GM21390 (cell line): Measurements from ENCODE around the gene ENDOD1.

ENCODE experiments used
- ATAC-seq: cut with Tn5 transposase; IDR thresholded peaks from one replicate; pipeline ENCODE4 v1.9.1; 2021; ENCODE audit not compliant: unreplicated experiment

Gene ENDOD1

DNA sequence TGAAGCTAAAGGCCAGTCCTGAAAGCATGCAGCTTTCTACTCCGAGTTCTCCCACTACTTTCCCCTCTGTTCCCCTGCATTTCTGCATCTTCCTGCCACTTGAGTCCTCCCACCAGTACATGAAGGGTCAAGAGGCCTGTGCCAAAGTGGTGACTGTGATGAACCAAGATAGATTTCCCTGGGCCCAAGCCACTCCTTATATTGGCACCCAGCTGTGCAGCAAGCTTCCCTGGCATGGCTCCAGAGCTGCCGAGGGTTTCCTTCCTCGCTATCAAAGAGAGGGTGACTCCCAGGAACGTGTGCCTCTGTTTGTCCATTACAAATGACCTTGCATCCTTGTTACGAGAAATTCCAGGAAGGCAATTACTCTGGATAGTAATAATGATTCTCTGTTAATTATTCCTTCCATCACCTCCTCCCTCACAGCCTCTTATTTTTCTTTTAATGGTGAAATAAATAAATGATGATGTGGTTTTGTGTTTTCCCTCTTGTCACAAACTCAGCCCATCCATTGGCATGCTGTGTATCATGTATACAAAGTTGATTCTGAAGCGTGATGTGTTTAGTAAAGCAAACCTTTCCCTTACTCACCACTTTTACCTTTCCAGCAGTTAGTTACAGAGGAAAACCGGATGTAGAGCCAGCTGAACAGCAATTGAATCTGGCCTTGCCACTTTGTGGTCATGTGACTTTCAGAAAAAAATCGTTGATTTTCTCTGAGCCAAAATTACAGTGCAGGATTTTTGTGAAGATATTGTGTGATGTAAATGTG is 14.7 kb upstream of the ENDOD1 start:
- no peak for ATAC-seq

DNA sequence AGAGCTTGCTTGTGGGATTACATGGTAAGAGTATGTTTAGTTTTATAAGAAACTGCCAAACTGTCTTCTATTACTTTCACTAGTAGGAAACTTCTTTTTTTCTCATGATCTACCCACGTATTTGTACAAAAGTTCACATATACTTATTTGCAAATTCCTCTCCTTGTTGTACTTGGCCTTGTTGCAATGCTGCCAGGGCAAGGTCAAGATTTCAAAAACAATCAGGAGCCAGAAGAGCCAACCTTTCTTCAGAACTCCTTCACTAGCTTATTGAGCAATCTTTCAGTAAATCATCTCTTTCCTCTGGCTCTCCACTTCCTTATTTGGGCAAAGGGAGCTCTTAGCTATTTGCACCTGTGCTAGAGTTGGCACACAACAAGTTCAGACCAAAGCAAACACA is 13.2 kb upstream of the ENDOD1 start:
- peak; percentile 57 for ATAC-seq

DNA sequence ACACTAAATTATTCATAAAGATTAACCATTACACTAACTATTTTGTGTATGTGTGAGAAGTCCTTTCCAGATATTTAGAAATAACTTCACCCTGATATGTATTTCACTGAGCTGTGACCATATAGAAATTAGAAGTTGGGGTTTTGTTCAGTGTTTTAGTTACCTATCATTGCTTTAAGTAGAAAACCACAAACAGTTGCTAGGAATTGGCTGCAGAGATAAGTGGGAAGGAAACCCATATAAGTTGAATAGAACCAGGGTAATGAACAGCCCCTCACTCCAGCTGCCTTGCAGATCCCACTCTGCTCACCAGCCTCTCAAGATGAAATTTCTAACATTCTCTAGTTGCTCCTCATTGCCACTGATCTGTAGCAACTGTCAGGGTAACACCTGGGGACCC is 12.7 kb upstream of the ENDOD1 start:
- no peak for ATAC-seq

DNA sequence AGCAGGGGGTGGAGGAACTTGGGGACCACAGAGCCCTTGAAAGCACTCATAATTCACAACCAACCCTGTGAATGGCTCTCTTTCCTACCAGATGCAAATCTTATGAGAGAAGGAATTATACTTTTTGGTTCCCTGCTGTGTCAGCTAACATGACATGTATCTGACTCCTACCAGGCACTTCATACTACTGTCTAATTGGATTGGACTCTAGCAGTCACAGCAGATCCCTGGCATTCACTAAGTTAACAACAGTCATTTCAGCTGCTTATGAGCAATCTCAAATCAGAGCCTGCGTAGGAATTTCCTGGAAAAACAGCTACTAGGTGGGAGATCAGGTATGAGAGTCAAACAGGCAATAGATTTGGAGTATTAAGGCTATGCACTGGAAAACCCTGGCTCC is 11.1 kb upstream of the ENDOD1 start:
- no peak for ATAC-seq

DNA sequence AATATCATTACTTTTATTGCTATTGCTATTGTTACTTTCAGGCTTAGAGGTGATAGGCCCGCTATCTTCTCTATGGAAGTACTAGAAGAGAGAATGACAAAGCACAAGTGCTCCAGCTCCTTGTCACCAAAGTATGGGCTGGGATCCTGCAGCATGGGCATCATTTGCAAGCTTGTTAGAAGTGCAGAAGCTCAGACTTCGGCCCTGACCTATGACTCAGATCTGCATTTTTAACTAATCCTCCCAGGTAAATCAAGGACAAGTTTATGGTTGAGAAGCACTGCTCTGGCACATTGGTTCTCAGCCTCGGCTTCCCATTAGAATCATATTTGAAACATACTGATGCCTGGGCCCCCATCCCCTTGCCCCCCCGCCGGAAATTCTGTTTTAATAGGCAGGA is 8.6 kb upstream of the ENDOD1 start:
- no peak for ATAC-seq

DNA sequence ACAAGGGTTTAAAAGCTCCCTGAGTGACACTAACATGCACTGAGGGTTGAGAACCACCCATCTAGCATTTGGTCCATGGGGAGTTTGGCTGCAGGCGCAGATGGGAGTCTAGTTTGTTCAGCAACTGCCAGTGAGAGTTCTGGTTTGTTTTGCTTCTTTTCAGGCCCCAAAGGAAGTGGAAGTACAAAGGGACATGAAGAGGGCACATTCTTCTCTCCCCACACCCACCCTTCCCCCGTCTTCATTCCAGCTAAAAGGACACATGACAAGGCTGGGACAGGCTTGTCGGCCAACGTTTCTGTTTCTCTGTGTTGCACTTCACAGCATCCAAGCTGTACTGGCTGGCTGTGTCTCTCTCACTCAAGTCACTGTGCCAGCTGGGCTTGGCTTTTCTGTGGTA is 8.2 kb upstream of the ENDOD1 start:
- no peak for ATAC-seq

DNA sequence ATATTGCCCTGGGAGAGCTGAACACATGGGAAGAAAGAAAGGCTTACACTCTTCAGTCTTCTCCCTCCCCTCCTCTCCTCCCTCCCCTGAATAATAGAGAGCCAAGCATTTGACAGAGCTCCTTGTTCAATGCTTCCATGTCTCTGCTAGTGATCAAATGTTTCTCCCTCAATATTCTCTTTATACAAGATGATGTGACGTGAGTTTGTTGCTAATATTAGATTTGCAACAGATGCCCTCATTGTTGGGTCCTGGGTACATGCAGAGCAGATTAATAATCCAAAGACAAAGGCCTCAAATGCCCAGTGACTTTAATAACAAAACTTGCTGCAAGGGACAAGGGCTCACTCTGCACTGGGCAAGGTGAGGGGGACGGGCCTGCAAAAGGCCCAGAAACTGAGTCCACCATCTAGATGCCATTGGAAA is 7.1 kb upstream of the ENDOD1 start:
- ATAC-seq: no peak

DNA sequence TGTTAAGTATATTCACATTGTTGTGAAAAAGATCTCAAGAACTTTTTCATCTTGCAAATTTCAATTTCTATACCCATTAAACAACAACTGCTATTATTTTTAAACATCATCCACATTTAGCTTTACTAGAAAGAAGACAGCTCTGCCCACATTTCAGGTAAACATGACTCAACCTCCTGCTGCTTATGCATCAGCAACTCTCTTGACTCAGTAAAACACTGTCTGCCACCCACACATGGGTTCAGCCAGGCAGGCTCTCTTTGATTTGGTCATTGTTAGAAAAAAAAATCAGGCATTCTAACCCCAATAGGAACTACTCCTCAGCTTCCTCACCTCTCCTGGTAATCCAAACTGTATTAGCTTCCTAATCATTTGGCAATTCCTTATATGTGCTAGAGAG is 5.1 kb upstream of the ENDOD1 start:
- ATAC-seq: no peak

DNA sequence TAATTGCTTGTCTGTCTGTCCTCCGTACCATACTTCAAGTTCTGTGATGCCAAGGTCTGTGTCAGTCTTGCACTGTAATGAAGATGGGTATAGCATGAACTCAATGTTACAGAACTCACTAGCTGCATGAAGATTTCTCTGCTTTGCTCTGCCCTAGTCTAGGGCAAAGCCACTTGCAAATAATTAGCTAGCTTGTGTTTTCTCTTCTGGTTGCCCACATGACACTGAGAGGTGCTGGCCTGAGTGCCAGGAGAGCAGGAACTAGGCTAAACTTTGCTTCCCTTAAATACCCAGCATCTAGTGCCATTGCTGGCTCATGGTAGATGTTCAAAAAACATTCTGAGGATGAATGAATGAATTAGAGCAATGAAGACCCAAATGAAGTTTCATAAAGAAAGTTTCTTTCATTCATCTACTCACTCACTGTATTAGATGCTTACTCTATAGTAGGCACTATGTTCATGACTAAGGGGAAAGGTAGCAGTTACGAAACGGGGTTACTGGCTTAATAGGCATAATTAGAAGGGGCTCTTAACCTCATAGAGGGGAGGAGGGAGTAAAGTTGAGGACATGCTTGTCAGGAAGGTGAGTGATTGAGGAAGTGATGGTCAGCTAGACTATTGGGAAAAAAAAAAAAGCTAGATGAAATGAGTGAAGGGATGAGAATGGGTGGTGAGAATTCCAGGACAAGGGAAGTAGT is 4.4 kb upstream of the ENDOD1 start:
- ATAC-seq: no peak

DNA sequence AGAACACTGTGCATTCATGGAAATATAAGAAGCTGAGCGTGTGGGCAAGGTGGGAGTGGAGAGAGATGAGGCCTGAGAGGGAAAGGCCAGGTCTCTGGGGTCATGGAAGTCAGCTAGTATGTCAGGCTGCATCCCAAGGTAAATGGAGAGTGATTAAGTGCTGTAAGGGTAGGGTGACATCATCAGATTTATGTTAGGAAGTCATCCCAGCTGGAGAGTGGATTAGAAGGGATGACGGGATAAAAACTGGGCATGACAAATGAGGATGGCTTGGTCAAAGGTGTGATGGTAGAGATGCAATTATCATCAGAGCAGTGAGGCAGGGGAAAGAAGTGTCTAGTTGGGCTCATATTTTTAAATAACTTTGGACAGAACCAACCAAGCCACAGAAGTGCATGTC is 3.5 kb upstream of the ENDOD1 start:
- ATAC-seq: no peak

DNA sequence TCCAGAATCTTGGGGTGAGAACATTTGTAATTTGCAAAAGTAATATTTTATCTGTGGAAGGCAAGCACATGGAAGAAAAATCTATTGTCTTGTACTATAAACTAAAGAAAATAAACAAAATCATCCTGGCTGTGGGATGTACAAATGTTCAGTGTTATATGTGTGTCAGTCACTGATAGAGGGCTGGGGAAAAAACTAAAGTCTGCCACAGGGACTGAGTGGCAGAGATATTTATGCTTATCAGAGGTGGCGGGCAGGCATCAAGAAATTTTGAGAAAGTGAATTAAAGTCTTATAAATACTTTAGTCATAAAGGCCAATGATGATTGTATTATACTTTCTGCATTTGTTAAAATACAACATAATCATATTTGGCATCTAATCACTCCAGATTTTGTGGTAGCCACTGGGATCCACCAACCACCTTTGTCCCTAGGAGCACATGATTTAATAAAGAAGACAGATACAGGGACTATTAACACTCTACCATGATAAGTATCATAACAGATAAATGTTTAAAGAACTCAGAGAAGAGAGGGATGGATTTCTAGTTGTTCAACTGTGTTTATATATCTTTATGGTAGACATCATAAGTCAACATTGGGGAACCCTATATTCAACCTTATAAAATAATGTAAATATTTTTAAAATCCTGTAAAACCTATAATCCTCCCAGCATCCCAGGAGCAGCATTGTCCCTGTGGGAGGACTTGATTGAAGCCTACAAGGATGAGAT is 2.6 kb upstream of the ENDOD1 start:
- no peak for ATAC-seq

DNA sequence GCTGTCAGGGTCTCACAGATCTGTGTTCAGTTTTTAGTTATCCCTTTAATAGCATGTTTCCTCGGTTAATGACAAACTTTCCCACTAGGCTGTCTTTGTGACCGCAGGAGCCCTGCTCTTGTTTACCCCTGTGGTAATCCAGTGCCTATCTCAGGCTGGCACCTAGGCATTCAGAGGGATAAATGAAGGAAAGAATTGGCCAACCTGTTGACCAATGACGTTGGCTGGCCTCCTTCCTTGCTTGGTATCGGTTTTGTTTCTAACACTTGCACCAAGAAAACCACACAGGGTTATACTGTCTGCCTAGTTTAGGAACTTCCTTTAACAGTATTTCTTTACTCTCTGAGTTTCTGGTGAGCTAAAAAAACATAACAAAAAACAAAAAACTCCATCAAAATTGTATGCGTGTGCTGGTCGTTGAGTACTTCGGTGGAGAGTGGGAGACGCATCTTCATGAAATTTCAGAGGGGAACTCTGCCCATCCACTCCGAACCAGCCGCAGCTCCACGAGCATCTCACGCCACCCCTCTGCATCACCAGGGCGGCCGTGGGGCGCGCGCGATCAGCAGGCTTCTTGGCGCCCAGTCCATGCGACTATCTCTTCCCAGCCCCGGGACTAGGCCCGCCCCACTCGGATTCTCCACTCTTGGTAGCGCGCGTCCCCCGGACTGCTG is 563 bp upstream of the ENDOD1 start:
- ATAC-seq: peak; percentile 50

DNA sequence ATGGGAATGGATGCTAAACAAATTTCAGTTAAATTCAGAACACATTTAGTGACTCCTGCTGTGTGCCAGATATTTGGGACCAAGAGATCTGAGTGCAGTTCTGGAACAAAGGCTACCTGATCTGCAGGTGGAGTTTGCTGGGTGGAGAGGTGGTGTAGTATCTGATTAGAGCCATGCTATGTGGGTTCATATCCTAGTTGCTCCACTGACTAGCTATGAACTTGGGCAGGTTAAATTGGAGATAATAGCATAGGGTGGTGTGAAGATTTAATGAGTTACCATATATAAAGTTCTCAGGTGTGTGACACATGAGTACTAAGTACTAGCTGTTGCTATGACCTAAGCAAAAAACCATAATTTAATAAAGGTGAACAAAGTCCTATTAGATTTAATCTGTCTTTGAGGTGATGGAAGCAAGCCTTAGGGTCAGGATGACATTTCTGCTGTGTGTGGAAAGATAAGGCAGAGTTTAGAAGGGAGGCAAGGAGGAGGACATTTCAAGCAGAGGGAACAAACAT is 2.1 kb downstream of the ENDOD1 start:
- no peak for ATAC-seq

DNA sequence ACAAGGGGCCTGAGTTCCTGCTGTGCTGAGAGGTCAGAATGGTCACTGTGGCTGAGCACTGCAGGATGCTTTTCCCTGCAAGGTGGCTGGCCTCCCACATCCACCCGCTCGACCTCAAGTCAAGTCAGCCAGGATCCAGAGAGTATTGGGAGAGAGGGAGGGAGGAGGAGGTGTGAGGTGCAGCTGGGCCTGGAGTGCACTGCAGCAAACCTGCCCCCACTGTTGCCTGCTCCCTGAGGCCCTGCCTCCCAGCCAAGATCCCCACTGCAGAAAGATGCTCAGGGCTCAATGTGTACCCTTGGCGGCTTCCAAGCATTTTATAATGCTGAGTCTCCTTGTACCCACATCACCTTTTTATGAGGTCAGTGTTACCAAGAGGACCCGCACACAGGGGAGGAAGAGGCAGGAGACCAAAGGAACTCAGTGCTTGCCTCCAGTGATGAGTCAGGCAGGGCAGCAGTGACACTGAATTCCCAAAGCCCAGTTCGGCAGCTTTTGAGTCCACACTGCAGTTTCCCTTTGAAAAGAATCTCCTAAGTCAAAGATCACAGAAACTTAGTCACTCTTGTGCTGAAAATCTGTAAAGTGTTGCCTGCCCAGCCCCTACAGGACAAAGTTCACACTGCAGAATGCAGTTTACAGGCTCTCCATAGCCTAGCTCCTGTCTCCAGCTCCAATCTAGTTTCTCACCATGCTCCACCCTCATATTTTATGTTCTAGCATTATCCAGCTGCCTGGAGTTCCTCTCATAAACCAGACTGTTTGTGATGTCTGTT is 3.1 kb downstream of the ENDOD1 start:
- no peak for ATAC-seq

DNA sequence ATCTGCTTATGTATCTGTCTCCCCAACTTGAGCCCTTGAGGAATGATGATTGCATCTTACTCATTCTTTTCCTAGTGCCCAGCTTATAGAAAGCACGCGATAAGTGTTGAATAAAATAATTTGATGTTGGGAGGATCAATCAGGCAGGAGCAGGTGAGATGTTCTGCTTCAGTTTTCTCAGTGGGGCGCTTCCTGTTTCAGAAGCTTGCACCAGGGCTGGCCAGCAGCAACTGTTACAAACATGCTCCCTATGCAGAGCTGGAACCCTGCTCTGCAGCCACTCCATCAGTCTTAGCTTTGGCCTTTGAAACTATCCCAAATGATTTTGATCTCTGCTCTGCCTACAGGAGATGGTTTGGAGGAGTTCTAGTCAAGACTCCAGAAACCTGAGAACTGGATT is 3.9 kb downstream of the ENDOD1 start:
- ATAC-seq: no peak

DNA sequence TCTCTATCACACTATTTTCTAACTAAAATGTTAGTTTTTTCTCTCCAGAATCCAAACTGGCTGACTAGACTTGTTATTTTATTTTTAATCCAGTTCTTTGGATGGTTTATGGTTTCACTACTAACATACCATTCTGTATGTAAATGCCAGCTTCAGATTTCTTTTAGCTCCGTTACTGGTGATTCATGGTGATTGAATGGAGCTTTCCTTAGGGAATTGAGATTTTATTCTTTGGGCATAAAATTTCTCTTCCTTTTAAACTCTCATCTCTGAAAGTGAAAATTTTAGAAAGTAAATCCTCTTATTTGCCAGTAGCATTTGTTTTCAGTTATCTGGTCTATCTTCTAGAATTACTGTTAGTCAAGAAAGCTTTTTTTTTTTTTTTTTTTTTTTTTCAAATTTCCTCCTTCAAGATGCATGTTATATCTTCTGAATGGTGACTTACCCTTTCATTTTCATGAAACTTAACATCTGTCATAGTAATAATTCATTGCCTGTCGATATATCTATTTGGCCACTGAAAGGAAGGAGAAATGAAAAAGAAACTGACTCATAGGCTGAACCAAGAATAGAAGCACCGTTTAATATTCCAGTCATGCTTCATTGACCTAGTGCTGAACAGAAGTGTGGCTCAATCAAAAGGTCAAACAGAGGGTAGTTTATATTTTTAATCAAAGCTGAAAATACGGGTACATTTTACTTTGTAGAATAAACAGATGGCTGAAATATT is 6.4 kb downstream of the ENDOD1 start:
- ATAC-seq: peak; percentile 83

DNA sequence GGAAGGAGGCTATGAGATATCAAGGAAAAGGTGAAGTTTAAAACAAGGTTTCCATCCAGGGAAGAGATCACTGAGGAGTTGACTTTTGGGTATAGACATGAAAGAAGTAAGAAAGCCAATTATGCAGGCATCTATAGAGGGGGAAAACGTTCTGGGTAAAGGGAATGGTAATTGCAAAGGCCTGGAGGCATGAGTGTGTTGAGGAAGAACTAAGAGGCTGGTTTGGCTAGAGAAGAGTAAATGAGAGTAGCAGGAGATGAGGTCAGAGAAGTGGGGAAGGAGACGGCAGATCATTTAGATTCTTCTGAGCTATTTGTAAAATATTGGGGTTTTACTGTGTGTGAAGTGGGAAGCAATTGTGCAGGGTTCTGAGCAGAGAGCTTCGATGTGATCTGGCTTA is 7.6 kb downstream of the ENDOD1 start:
- ATAC-seq: no peak

DNA sequence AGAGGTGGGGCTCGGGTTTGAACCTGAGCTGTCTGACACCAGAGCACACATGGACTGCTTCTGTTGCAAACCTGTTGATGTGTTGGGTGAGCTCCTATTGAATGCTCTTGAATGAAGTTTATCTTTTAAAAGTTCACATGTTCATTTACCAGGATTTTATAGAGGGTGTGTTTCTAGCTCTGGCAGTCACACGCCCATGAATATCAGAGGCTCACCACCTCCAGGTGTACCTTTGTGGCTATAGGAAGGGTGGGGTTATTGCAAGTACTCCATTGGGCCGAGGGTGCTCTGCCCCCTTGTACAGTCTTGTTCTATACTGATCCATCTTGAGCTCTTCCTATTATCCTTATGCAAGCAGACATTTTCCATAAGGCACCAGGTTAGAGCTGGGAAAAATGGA is 9.2 kb downstream of the ENDOD1 start:
- no peak for ATAC-seq

DNA sequence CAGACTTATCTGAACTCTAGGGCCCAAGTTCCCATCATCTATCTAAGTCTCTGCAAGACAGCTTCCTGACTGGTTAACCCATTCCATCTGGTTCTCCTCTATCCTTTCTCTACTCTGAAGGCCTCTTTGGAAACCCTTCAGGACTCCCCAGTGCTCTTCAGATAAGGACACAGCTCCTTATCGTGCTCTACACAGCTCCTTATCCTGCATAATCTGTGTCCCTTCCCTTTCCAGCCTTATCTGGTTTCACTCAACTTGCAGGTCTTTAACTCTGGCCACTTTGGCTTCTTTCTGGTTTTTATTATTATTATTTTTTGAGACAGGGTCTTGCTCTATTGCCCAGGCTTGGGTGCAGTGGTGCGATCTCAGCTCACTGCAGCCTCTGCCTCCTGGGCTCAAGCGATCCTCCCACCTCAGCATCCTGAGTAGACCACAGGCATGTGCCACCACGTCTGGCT is 10.6 kb downstream of the ENDOD1 start:
- no peak for ATAC-seq
